Stimulated activated CD4-positive, alpha-beta T cell treated with anti-CD3 and anti-CD28 coated beads, TNF-alpha, amount 100 ng/mL, for 4 hours (primary cell): ENCODE results near the gene TAAR6.
"Not testable (repeated sequence)": the region's sequence is repeated elsewhere in the genome, so short reads cannot be mapped to it uniquely, and the experiment has no call there.

Source experiments
- DNase-seq, 3 experiments: peaks; one replicate each; pipeline ENCODE4 v3.0.0-alpha.2; 2020; ENCODE audit warnings: low read depth in 3 of 3

The TAAR6 gene

DNA sequence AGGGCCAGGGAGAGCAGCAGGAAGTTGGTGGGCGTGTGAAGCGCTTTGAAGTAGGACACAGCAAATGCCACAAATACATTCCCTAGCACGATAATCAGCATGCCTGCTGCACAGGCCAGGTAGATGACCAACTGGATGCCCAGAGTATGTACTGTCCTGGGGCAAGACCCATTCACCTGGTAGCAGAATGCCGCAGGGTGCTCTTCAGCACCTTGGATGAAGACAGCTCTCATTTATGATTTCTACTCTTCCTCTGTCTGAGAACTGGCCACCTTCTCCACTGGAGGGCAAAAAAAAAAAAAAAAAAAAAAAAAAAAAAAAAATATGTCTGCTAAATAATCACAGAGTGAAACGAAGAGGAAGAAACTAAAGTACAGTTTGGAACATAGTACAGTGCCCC is 19.3 kb downstream of the TAAR6 start, which contains the start of gene TAAR5:
Gene TAAR5 (minus strand): TSS at position 288 of the 400 bp plus-strand sequence. CDS start 55 bp downstream, at position 233.
- no peak for DNase-seq

DNA sequence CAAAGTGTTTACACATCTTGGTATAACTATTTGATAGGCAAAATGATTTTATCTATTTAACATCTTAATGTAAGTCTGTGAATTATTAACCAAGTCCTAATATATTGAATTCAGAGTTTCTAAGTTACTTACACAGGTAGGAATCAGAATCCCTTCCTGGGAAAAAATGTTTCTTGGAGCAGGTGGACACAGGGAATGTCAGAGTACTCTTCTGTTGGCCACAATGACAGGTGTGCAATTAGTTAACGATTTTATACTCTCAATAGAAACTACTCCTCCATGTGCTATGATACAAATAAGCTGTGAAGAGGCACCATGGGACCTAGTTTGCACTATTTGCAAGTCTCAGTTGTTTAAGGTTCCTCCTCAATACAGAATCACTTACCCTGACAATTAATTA is 20.2 kb downstream of the TAAR6 start:
- DNase-seq = no peak

DNA sequence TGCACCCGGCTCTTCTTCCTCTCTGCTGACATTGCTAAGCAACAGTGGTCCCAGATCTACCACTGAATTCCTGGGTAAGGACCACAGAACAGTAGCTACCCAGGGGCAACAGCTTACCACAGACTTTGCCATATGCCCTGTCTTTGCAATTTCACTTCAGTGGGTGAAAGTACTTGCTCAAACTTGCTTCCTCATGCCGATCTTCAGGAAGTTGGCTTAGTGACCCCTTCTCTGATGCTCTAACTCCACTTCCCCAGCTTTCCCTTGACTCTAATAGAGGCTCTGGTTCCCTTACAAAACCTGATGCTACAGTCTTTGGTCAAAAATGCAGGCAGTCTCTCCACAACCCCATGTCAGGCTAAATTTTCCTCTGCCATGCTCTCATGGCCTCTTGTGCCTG is 22.7 kb downstream of the TAAR6 start:
- DNase-seq = no peak

DNA sequence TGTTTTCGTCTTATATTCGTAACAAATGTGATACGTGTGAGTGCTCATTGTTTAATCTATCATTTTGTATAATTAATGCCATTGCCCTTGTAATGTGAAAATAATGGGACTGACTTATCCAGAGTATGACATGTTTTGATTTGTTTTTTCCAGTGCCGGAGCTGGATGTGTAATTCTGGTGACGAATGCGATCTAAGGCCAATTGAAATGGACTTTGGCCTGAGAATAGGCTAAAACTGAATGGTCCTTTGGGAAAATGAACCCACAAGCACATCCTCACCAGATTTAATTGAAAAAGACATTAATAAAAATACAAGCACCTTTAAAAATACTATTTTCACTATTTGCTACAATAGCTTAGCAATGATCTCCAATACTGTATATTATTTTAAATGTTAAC is 26.1 kb downstream of the TAAR6 start:
- no peak for DNase-seq

DNA sequence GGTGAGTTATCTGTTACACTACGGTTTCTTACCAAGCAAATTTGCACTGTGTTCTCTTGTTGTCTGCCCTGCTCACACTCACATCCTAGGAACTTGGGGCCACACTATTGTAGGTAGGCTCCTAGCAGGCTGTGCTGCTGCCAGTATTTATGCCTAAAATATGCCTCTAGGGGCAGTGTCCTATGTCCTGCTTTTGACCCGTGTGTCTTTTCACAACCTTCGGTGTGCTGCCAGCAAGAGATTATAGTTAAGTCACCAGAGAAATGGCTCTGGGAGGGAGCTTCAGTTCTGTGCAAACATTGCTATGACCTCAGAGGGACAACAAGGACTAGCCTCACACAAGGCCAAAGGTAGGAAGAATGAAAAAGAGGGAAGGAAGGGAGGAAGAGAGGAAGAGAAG is 28.4 kb downstream of the TAAR6 start:
- DNase-seq = no peak

DNA sequence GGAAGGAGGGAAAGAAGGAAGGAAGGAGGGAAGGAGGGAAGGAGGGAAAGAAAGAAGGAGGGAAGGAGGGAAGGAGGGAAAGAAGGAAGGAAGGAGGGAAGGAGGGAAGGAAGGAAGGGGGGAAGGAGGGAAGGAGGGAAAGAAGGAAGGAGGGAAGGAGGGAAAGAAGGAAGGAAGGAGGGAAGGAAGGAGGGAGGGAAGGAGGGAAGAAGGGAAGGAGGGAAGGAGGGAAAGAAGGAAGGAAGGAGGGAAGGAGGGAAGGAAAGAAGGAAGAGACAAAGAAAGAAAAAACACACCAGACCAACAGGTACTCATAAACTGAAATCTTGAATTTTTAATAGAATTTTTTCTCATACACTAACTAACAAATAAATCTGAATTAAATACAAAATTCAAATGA is 30.8 kb downstream of the TAAR6 start:
- not testable (repeated sequence) for DNase-seq

DNA sequence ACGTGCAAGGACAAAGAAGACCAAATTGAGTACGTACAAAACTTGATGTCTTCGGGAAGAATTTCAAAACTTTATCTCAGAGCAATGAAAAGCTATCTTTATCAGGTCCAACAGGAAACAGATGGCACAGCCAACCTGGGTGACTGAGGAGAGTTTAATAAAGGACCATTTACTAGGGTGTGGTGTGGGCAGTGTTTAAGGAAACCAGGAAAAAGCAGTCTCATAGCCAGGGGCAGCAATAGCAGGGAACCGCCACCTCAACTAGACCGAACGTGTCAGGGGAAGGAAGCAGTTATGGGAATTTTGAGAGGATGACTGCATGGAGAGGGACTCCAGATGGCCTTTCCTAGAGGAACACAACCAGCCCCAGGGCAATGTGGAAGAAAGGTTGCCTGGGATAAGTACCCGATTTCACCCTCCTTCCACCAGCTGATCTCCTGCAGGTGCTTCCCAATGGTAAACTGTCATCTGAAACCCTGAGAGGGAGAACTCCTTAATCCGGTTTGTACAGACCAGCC is 34.6 kb downstream of the TAAR6 start:
- no peak for DNase-seq

DNA sequence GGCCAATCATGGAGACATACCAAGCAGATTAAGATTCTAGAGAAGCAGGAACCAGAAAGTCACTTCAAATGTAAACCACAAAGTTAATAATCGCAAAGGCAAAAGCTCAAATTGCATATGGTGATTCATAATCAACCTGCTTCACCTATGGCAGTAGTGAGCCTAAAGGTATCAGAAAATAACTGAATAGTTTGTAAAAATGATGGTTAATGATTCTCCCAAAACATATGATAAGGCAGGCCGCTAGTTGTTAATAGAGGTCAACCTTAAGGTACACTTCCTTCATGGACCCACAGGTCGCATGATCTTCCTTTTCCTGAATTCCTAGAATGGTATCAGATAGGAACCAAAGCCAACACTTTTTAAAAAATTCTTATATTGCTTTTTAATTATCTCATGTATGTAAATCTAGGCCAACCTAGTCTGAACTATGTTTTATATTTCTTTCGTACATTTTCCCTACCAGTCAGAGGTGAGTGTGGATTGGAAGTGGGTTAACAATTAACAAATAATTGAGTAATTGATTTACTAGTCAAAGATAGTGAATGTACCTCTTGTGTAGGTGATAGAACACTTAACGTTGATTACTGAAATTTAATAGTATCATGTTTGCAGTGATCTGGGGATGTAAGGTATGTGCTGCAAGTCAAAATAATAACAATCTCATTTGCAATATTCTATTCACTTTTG is 37.6 kb downstream of the TAAR6 start:
- DNase-seq = no peak

DNA sequence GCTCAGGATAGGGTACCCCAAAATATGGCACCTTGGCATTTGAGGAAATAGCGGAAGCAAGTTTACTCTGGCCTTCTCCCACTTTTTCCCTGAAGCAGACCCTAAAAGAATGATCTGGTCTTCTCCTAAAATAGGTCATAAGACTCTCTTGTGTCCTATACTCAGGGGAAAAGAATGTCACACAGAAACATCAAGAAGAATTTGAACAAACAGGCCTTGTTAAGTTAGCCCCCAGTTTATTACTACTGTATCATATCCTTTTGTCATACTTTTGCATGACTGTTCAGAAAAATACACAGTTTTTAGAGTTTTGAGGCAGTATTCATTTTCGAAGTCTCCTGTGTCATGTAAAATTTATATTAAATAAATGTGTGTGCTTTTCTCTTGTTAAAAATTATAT is 41.5 kb downstream of the TAAR6 start:
- no peak for DNase-seq

DNA sequence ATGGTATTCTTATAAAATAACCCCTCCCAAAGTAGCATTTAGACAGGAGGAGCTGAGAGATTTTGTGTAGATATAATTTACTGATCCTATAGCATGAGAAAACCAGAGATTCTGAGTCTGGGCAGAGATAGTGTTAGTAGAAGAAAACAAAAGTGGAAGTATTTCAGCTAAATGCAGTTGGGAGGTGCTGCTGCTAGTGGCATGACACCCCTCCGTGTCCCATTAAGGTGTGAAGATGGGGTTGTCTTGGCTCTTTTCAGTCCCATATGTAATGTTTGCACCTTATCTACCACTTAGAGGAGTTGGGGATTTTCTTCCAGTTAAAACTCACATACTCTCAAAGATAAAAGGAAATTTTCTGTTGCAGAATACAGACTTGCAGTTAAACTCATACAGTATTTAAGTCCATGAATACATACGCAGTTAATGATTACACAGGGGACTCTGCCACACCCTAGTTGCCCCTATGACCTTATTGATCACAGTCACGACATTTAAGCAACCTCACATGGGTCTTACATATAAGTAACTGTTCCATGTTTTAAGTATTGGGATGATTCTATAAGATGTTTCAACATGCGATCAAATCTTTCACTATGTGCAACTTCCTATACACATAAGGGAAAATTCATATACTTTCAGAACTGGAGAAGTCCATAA is 42.5 kb downstream of the TAAR6 start:
- no peak for DNase-seq

DNA sequence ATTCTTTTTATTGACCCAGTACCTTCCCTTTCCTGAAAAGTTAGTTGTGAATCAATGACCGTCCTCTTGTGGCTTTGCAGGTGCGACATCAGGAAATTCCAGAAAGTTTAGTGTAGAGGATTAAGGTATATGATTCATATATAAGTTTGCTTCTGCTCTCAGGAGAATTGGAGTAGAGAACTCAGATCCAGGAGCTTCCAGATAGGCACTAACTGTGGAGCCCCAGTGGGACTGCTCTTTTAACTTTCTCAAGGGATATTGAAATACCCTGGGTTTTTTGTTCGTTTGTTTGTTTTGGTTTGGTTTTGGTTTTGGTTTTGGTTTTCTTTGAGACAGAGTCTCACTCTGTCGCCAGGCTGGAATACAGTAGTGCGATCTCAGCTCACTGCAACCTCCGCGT is 44.4 kb downstream of the TAAR6 start:
- DNase-seq = no peak

DNA sequence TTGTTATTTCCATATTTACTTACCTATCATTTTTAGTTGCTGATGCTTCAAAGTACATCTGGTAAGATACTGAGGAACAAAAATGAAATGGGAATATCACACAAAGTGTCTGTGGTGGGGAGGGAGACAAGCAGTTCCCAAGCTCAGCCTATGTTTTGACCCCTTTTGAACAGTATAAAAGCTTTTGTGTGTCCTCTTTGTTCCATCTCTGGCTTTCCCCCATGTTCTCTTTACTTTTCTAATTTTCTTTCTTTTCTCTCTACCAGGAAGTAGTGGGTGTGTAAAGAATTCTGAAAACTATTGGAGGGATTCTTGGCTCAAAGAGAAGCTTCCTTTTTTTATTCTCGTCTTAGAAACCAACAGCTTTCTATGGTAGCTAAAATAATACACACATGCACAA is 46.6 kb downstream of the TAAR6 start:
- no peak for DNase-seq
